ENCODE data around the gene KNSTRN. TPM values are rescaled to one million over a fixed set of nuclear protein-coding genes. Genes with fewer than 3 reads are reported as not detected.
A peak's percentile ranks its signal among the peaks of the same experiment; 100 is the strongest.

Gene KNSTRN
- total and polyA plus RNA-seq, 2 of the 13 experiments (the other 11 are each of a cell fraction or from before 2014, with no cell fraction given): 20.3 to 62.3 TPM

DNA sequence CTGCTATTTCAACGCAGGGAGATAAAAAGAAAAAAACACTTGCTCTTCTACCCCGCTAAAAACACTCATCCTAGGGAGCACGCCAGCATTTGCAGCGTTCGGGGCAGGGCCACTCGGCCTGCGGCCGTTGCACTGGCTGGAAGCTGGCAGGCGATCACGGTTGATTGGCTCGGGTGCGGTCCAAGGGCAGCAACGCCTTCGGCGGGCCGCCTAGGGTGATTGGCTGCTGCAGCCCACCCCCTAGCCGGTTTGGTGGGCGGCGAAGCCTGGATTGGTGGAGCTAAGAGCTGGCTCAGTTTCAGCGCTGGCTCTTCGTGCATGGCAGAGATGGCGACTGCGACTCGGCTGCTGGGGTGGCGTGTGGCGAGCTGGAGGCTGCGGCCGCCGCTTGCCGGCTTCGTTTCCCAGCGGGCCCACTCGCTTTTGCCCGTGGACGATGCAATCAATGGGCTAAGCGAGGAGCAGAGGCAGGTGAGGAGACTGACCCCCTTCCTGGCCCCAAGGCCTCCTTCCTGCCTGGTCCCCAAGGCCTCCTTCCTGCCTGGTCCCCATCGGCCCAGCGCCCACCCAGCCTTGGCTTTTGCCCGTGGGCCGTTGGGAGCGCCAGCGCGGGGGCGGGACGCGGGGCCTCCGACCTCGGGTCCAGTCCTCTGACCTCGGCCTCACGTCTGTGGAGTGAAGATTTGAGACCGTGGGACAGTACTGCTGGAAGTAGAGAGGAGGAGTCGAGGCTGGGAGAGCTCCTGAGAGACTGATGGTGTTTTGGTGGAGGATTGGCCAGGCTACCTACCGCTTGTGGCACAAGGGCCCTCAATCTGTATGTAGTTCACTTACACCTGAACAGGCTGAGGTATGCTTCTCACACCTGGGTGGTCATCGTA, 23.2 kb downstream of the KNSTRN start, which contains the start of gene IVD (continued):
- TF ChIP-seq HMGXB3 (CRISPR knock-in tag; IDR thresholded peaks at IDR 0.05; ENCODE audit: borderline replicate concordance) (0 out of 2 replicates have a peak, but pooled peaks have one; percentile 23), TMF1 (CRISPR knock-in tag; IDR thresholded peaks at IDR 0.05; ENCODE audit: low read depth) (peak; percentile 73), ZNF747 (CRISPR knock-in tag; IDR thresholded peaks at IDR 0.05; ENCODE audit: borderline replicate concordance) (no peak), ZNF704 (CRISPR knock-in tag; IDR thresholded peaks at IDR 0.05; ENCODE audit: borderline replicate concordance) (peak; percentile 90; the same call in 1 of the 2 replicates), NCOR1 (IDR thresholded peaks at IDR 0.05; ENCODE audit: borderline replicate concordance, low read length) (no peak), ZBTB7A (CRISPR knock-in tag; IDR thresholded peaks at IDR 0.05) (peak; percentile 61; the same call in 1 of the 2 replicates), ZNF550 (CRISPR knock-in tag; IDR thresholded peaks at IDR 0.05; ENCODE audit: borderline replicate concordance) (no peak), ZNF850 (CRISPR knock-in tag; conservative IDR thresholded peaks at IDR 0.05) (no peak), ZFP82 (CRISPR knock-in tag; IDR thresholded peaks at IDR 0.05; ENCODE audit: borderline replicate concordance) (peak; percentile 67; the same call in 1 of the 2 replicates), GPBP1L1 (CRISPR knock-in tag; IDR thresholded peaks at IDR 0.05) (no peak), PHF20 (CRISPR knock-in tag; IDR thresholded peaks at IDR 0.05) (peak; percentile 60), ZFP41 (CRISPR knock-in tag; IDR thresholded peaks at IDR 0.05; ENCODE audit: borderline replicate concordance) (0 out of 2 replicates have a peak, but pooled peaks have one; percentile 44), ZNF724P (CRISPR knock-in tag; IDR thresholded peaks at IDR 0.05; ENCODE audit: borderline replicate concordance) (peak; percentile 81; the same call in 1 of the 2 replicates), TAF1 (CRISPR knock-in tag; IDR thresholded peaks at IDR 0.05) (peak; percentile 98)
- TF ChIP-seq, protein P1, sequence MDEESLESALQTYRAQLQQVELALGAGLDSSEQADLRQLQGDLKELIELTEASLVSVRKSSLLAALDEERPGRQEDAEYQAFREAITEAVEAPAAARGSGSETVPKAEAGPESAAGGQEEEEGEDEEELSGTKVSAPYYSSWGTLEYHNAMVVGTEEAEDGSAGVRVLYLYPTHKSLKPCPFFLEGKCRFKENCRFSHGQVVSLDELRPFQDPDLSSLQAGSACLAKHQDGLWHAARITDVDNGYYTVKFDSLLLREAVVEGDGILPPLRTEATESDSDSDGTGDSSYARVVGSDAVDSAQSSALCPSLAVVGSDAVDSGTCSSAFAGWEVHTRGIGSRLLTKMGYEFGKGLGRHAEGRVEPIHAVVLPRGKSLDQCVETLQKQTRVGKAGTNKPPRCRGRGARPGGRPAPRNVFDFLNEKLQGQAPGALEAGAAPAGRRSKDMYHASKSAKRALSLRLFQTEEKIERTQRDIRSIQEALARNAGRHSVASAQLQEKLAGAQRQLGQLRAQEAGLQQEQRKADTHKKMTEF (CRISPR knock-in tag; IDR thresholded peaks at IDR 0.05): peak; percentile 77; the same call in 1 of the 2 replicates
- TF ChIP-seq, protein P2, sequence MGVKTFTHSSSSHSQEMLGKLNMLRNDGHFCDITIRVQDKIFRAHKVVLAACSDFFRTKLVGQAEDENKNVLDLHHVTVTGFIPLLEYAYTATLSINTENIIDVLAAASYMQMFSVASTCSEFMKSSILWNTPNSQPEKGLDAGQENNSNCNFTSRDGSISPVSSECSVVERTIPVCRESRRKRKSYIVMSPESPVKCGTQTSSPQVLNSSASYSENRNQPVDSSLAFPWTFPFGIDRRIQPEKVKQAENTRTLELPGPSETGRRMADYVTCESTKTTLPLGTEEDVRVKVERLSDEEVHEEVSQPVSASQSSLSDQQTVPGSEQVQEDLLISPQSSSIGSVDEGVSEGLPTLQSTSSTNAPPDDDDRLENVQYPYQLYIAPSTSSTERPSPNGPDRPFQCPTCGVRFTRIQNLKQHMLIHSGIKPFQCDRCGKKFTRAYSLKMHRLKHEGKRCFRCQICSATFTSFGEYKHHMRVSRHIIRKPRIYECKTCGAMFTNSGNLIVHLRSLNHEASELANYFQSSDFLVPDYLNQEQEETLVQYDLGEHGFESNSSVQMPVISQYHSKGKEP (CRISPR knock-in tag; IDR thresholded peaks at IDR 0.05): no peak
